GM12878 (cell line): ENCODE data around the gene NF1. TPM values are rescaled to one million over a fixed set of nuclear protein-coding genes. Genes with fewer than 3 reads are reported as not detected.

Source experiments
- ATAC-seq: fragments of 200-7000 bp; cut with Tn5 transposase; 3 replicates; pipeline ENCODE4 v1.9.1; 2020; ENCODE audit warnings: mild to moderate bottlenecking, moderate library complexity
- BruUV-seq: library from RNA; stranded (reverse); fragments of 400-500 nt; replicated peaks from 2 replicates; lab custom pipeline; 2021; lab: Mats Ljungman, UMichigan
- CTCF ChIA-PET: fragments of 300-600 bp; sonication (Branson Sonifier 250); formaldehyde crosslinking; extraction: SDS; loops from one replicate; lab custom pipeline; 2021; ENCODE audit warnings: inconsistent platforms; lab: Yijun Ruan, JAX
- POLR2A ChIA-PET: fragments of 350-600 bp; formaldehyde crosslinking; extraction: SDS; loops from one replicate; lab custom pipeline; 2021; ENCODE audit warnings: inconsistent platforms; lab: Charles Lee
- RAD21 ChIA-PET: fragments of 300-600 bp; sonication (Branson Sonifier 250); formaldehyde crosslinking; loops from one replicate; lab custom pipeline; 2023; ENCODE audit warnings: antibody characterized with exemption; ENCODE audit not compliant: unreplicated experiment; lab: Charles Lee
- SMC1A ChIA-PET: fragments of 300-600 bp; sonication (Branson Sonifier 250); formaldehyde crosslinking; loops from one replicate; lab custom pipeline; 2023; ENCODE audit not compliant: unreplicated experiment, uncharacterized antibody; lab: Charles Lee
- DNase-seq: peaks from one replicate; pipeline ENCODE4 v3.0.0-alpha.2; 2011; ENCODE audit warnings: low read depth, low spot score
- FAIRE-seq: peaks from 3 replicates; lab custom pipeline; 2011; peaks lifted over from hg19 to GRCh38; lab: Jason Lieb, UNC
- H2AFZ ChIP-seq: 2 replicates; pipeline ENCODE4 v1.6.0; 2011; ENCODE audit warnings: low read depth, low read length, control low read depth; ENCODE audit not compliant: control insufficient read depth
- H3K27ac ChIP-seq: 2 replicates; pipeline ENCODE4 v1.5.1; 2011; ENCODE audit warnings: control low read depth; ENCODE audit not compliant: control insufficient read depth, insufficient read depth
- H3K27me3 ChIP-seq, 2 experiments: replicated peaks in 1 of 2; 2 replicates each; pipeline versions ENCODE4 v1.6.0 to v1.6.1; 2011; ENCODE audit warnings: low read length in 1 of 2; ENCODE audit not compliant: control insufficient read depth in 2 of 2, insufficient read depth in 2 of 2
- H3K36me3 ChIP-seq, 2 experiments: 2 replicates each; pipeline ENCODE4 v1.5.1; 2011; ENCODE audit warnings: low read length in 1 of 2; ENCODE audit not compliant: control insufficient read depth in 2 of 2, insufficient read depth in 2 of 2
- H3K4me1 ChIP-seq: 2 replicates; pipeline ENCODE4 v1.6.1; 2011; ENCODE audit warnings: mild to moderate bottlenecking, low read length, moderate library complexity, mixed read lengths; ENCODE audit not compliant: control insufficient read depth, insufficient read depth
- H3K4me2 ChIP-seq: 2 replicates; pipeline ENCODE4 v1.6.0; 2011; ENCODE audit warnings: control low read depth; ENCODE audit not compliant: control insufficient read depth, insufficient read depth
- H3K4me3 ChIP-seq: fragments of 200-600 bp; sonication (generic); 2 replicates; pipeline ENCODE4 v1.5.1; 2016
- H3K79me2 ChIP-seq: 2 replicates; pipeline ENCODE4 v1.6.0; 2011; ENCODE audit warnings: low read length; ENCODE audit not compliant: control insufficient read depth, insufficient read depth
- H3K9ac ChIP-seq: 2 replicates; pipeline ENCODE4 v1.8.0; 2011; ENCODE audit warnings: low read length, control low read depth, mixed read lengths; ENCODE audit not compliant: control insufficient read depth, insufficient read depth
- H3K9me3 ChIP-seq: replicated peaks from 3 replicates; pipeline ENCODE4 v1.5.1; 2011; ENCODE audit warnings: mild to moderate bottlenecking, low read length; ENCODE audit not compliant: control insufficient read depth, insufficient read depth
- H4K20me1 ChIP-seq: 2 replicates; pipeline ENCODE4 v1.6.0; 2011; ENCODE audit not compliant: control insufficient read depth, insufficient read depth
- BHLHE40 ChIP-seq, 2 experiments: fragments of 450-650 bp in 1 of 2; IDR thresholded peaks; 2 replicates each; pipeline ENCODE4 v1.6.1; 2011 to 2017; ENCODE audit warnings: low read depth in 2 of 2, borderline replicate concordance in 1 of 2, improper control_type of control experiment in 1 of 2, low read length in 1 of 2, mild to moderate bottlenecking in 1 of 2
- BMI1 ChIP-seq: fragments of 450-650 bp; IDR thresholded peaks from 2 replicates; pipeline ENCODE4 v1.6.1; 2016; ENCODE audit warnings: mild to moderate bottlenecking, moderate library complexity, borderline replicate concordance
- LARP7 ChIP-seq: fragments of 450-650 bp; IDR thresholded peaks from 2 replicates; pipeline ENCODE4 v1.6.1; 2017; ENCODE audit warnings: mild to moderate bottlenecking
- NFYB ChIP-seq: IDR thresholded peaks from 2 replicates; pipeline ENCODE4 v1.6.1; 2011; ENCODE audit warnings: low read depth, mild to moderate bottlenecking, low read length, improper control_type of control experiment, moderate library complexity; ENCODE audit not compliant: insufficient read depth
- TARDBP ChIP-seq: IDR thresholded peaks from 2 replicates; pipeline ENCODE4 v1.6.1; 2016; ENCODE audit warnings: borderline replicate concordance
- WGBS: methylation state at CpG from one replicate; pipeline ENCODE4 v1.1.6; 2016; ENCODE audit warnings: low lambda C conversion rate; ENCODE audit not compliant: insufficient replicate concordance, insufficient coverage; ENCODE audit errors: missing lambda C conversion rate; 5-methylcytosine and 5-hydroxymethylcytosine counted together
- in situ Hi-C: fragments of 300-500 bp; cut with MboI; formaldehyde crosslinking; loops from 9 replicates; pipeline ENCODE4 v1.14.3; 2018; ENCODE audit warnings: mixed read lengths
- intact Hi-C: fragments of 100-400 bp; cut with micrococcal nuclease; formaldehyde crosslinking; loops from one replicate; pipeline ENCODE4 v1.14.2; 2022; ENCODE audit not compliant: unreplicated experiment
- polyA plus RNA-seq, 11 experiments: library from polyadenylated mRNA; depleted of rRNA in 4 of 11; unstranded in 6 of 11; stranded (reverse) in 5 of 11; fragments of >200 nt; fragmentation: Nextera tagmentation in 4 of 11; fragmentation: Illumina TruSeq in 1 of 11; extraction: Ambion mirVana in 4 of 11; extraction: Trizol in 1 of 11; gene quantifications; 1 replicate in 1 of 11; 2 replicates in 10 of 11; pipeline versions ENCODE4 v1.2.1 to v1.2.3, GENCODE V29; 2011 to 2016; ENCODE audit warnings: inconsistent platforms in 2 of 11, missing spikeins in 2 of 11, low read depth in 1 of 11
- total RNA-seq, 4 experiments: library from RNA; depleted of rRNA in 3 of 4; stranded (reverse); fragments of >200 nt in 3 of 4; fragmentation: Illumina TruSeq in 1 of 4; extraction: Trizol in 1 of 4; gene quantifications; 2 replicates each; pipeline versions ENCODE4 v1.2.1 to v1.2.3, GENCODE V29; 2013 to 2021
- TF ChIP-seq, protein P1 (sequence below): fragments of 450-650 bp; IDR thresholded peaks from 2 replicates; pipeline ENCODE4 v1.6.1; 2016; ENCODE audit warnings: mild to moderate bottlenecking, moderate library complexity, borderline replicate concordance

NF1 gene
- total and polyA plus RNA-seq, 10 of the 15 experiments (the other 5 are each of a cell fraction or from before 2014, with no cell fraction given) = 2.5 to 31.8 (median 16.6) TPM

DNA sequence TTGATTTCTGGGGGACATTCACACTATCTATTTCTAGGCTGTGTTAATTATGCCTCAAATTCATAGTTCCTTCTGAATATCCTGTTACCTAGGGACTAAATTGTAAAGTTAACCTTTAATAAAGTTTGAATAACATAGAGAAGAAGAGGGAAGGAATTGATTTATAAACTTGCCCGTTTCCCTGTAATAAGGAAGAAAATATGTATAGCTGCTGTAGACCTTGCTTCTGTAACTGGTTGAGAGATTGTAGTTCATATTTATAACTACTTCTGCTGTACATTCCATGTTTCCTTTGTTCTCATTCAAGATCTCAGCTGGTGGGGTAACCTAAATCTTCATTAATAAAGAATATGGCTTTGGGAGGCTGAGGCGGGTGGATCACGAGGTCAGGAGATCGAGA, 19.2 kb downstream of the NF1 start:
- no peaks in the 10 kb centered on the region for H3K27me3 ChIP-seq
- ATAC-seq = no peak
- ChIA-PET RAD21 (interaction anchor here (1.0 kb wide), 1 partner anchor 12 kb away, joined by 3 read pairs; no protein-coding TSS in a partner anchor), CTCF (interaction anchor here (1.0 to 1.2 kb wide), 4 partner anchors 17 to 101 kb away, joined by 3 read pairs; no protein-coding TSS in a partner anchor), POLR2A (interaction anchor here (0.6 kb wide), 1 partner anchor 740 kb away, joined by 3 read pairs; no protein-coding TSS in a partner anchor), SMC1A (interaction anchor here (1.1 to 2.4 kb wide), 3 partner anchors 14 to 47 kb away, joined by 3 to 11 read pairs (median 6); no protein-coding TSS in a partner anchor)
- no peak for TF ChIP-seq BMI1
- TF ChIP-seq, protein P1, sequence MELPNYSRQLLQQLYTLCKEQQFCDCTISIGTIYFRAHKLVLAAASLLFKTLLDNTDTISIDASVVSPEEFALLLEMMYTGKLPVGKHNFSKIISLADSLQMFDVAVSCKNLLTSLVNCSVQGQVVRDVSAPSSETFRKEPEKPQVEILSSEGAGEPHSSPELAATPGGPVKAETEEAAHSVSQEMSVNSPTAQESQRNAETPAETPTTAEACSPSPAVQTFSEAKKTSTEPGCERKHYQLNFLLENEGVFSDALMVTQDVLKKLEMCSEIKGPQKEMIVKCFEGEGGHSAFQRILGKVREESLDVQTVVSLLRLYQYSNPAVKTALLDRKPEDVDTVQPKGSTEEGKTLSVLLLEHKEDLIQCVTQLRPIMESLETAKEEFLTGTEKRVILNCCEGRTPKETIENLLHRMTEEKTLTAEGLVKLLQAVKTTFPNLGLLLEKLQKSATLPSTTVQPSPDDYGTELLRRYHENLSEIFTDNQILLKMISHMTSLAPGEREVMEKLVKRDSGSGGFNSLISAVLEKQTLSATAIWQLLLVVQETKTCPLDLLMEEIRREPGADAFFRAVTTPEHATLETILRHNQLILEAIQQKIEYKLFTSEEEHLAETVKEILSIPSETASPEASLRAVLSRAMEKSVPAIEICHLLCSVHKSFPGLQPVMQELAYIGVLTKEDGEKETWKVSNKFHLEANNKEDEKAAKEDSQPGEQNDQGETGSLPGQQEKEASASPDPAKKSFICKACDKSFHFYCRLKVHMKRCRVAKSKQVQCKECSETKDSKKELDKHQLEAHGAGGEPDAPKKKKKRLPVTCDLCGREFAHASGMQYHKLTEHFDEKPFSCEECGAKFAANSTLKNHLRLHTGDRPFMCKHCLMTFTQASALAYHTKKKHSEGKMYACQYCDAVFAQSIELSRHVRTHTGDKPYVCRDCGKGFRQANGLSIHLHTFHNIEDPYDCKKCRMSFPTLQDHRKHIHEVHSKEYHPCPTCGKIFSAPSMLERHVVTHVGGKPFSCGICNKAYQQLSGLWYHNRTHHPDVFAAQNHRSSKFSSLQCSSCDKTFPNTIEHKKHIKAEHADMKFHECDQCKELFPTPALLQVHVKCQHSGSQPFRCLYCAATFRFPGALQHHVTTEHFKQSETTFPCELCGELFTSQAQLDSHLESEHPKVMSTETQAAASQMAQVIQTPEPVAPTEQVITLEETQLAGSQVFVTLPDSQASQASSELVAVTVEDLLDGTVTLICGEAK = no peak
- no peak for TF ChIP-seq NFYB
- TF ChIP-seq LARP7 = no peak
- no peak for TF ChIP-seq TARDBP
- TF ChIP-seq BHLHE40 (IDR thresholded peaks at IDR 0.05; ENCODE audit: borderline replicate concordance in 1 of 2, low read depth in 2 of 2, low read length in 1 of 2) = no peak
- BruUV-seq = no TSS peak
- H3K79me2 ChIP-seq = peaks cover 2% of the 10 kb centered on the region
- H3K27ac ChIP-seq = no peak overlapping the region
- in situ Hi-C loops = no loop called here
- no peaks in the 10 kb centered on the region; the same call in 2 of the 3 replicates for H3K9me3 ChIP-seq
- no peak overlapping the region for H3K4me2 ChIP-seq
- H3K4me1 ChIP-seq = peaks cover 5% of the 10 kb centered on the region; the same call in 1 of the 2 replicates
- H3K4me3 ChIP-seq = no peak overlapping the region
- H2AFZ ChIP-seq = no peak overlapping the region
- no peak for DNase-seq
- intact Hi-C loops = no loop called here
- no peak for FAIRE-seq
- H3K9ac ChIP-seq = no peak overlapping the region
- no peaks in the 10 kb centered on the region for H4K20me1 ChIP-seq
- no peaks in the 10 kb centered on the region for H3K36me3 ChIP-seq
- WGBS = 99% methylated on average over 4 of the region's 4 CpGs
